RWPE2 (cell line): Measurements from ENCODE around the gene MUC16.

ENCODE experiments used
- ATAC-seq: fragments of 200-7000 bp; cut with Tn5 transposase; 3 replicates; pipeline ENCODE4 v1.9.1; 2021; ENCODE audit warnings: low read depth
- DNase-seq: peaks from one replicate; pipeline ENCODE4 v3.0.0-alpha.2; 2020; ENCODE audit warnings: low spot score
- H3K27ac ChIP-seq: fragments of 450-650 bp; 2 replicates; pipeline ENCODE4 v1.5.1; 2017; ENCODE audit warnings: mild to moderate bottlenecking; ENCODE audit not compliant: poor library complexity, severe bottlenecking
- H3K27me3 ChIP-seq: fragments of 250-450 bp; sonication (Bioruptor Pico); 2 replicates; pipeline ENCODE4 v1.5.1; 2021; ENCODE audit warnings: mild to moderate bottlenecking, moderate library complexity; ENCODE audit not compliant: insufficient read depth, poor library complexity, severe bottlenecking
- H3K36me3 ChIP-seq: fragments of 250-450 bp; sonication (Bioruptor Pico); 2 replicates; pipeline ENCODE4 v1.5.1; 2020; ENCODE audit warnings: low read depth, mild to moderate bottlenecking, moderate library complexity
- H3K4me1 ChIP-seq: fragments of 250-450 bp; sonication (Bioruptor Pico); 2 replicates; pipeline ENCODE4 v1.5.1; 2021; ENCODE audit warnings: mild to moderate bottlenecking, moderate library complexity; ENCODE audit not compliant: insufficient read depth, poor library complexity, severe bottlenecking
- H3K4me3 ChIP-seq: fragments of 250-450 bp; sonication (Bioruptor Pico); 2 replicates; pipeline ENCODE4 v1.5.1; 2021; ENCODE audit warnings: mild to moderate bottlenecking, moderate library complexity; ENCODE audit not compliant: severe bottlenecking
- H3K9me3 ChIP-seq: fragments of 250-450 bp; sonication (Bioruptor Pico); 2 replicates; pipeline ENCODE4 v1.5.1; 2021; ENCODE audit warnings: mild to moderate bottlenecking, moderate library complexity; ENCODE audit not compliant: severe bottlenecking
- TF ChIP-seq, protein P1 (sequence below): fragments of 450-650 bp; IDR thresholded peaks from one replicate; pipeline ENCODE4 v1.5.1; 2017; ENCODE audit warnings: mild to moderate bottlenecking, moderate library complexity; ENCODE audit not compliant: poor library complexity, severe bottlenecking

The MUC16 gene

DNA sequence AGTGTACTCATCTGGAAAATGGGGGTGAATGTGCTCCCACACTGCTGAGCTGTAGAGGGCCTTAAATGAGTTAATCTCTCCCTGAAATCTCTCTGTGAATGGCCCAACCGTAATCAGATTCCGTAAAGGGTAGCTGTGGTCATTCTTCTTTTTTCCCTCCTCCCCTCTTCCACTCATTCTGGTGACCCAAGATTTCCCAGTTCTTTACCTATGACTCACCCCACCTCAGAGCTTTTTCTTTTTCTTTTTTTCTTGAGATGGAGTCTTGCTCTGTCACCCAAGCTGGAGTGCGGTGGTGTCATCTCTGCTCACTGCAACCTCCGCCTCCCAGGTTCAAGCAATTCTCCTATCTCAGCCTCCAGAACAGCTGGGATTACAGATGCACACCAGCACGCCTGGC is 33.3 kb upstream of the MUC16 start:
- TF ChIP-seq, protein P1, sequence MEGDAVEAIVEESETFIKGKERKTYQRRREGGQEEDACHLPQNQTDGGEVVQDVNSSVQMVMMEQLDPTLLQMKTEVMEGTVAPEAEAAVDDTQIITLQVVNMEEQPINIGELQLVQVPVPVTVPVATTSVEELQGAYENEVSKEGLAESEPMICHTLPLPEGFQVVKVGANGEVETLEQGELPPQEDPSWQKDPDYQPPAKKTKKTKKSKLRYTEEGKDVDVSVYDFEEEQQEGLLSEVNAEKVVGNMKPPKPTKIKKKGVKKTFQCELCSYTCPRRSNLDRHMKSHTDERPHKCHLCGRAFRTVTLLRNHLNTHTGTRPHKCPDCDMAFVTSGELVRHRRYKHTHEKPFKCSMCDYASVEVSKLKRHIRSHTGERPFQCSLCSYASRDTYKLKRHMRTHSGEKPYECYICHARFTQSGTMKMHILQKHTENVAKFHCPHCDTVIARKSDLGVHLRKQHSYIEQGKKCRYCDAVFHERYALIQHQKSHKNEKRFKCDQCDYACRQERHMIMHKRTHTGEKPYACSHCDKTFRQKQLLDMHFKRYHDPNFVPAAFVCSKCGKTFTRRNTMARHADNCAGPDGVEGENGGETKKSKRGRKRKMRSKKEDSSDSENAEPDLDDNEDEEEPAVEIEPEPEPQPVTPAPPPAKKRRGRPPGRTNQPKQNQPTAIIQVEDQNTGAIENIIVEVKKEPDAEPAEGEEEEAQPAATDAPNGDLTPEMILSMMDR = no peak
- Histone ChIP-seq H3K27me3 (no peaks in the 10 kb centered on the region), H3K9me3 (no peaks in the 10 kb centered on the region), H3K4me1 (peaks cover 8% of the 10 kb centered on the region), H3K36me3 (no peaks in the 10 kb centered on the region), H3K4me3 (no peak overlapping the region), H3K27ac (no peak overlapping the region)
- DNase-seq = no peak
- no peak for ATAC-seq

DNA sequence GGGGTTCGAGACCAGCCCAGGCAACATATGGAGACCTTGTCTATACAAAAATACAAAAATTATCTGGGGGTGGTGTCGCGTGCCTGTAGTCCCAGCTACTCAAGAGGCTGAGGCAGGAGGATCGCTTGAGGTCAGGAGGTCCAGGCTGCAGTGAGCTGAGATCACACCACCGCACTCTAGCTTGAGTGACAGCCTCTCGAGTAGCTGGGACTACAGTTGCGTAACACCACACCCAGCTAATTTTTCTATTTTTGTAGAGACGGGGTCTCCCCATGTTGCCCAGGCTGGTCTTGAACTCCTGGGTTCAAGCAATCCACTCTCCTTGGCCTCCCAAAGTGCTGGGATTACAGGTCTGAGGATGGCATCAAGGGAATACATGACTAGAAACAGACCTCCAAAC is 30.8 kb upstream of the MUC16 start:
- DNase-seq (no peak), ATAC-seq (no peak)
- Histone ChIP-seq H3K36me3 (no peaks in the 10 kb centered on the region), H3K4me3 (no peak overlapping the region), H3K27ac (no peak overlapping the region), H3K4me1 (peaks cover 8% of the 10 kb centered on the region), H3K27me3 (no peaks in the 10 kb centered on the region), H3K9me3 (no peaks in the 10 kb centered on the region)
- TF ChIP-seq, protein P1 = no peak

DNA sequence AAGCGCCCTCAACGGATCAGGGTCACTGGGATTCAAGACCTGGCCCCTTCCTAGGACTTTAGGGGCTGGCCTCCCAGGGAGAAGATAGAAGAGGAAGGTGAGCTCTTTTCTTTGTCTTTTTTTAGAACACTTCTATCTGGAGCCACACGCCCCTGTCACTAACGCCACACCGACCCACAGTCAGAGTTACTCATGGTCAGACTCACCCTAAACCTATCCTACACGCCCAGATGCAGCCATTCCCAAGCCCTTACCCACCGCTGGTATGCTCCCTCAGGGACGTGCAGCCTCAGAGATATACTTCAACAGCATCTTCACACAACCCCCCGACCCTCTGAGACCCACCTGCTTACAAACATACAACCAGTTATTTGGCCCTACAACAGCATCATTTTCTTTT is 29.9 kb upstream of the MUC16 start:
- Histone ChIP-seq H3K27me3 (no peaks in the 10 kb centered on the region), H3K4me1 (peaks cover 8% of the 10 kb centered on the region), H3K27ac (no peak overlapping the region), H3K36me3 (no peaks in the 10 kb centered on the region), H3K4me3 (no peak overlapping the region), H3K9me3 (no peaks in the 10 kb centered on the region)
- peak; percentile 53; the same call in 2 of the 3 replicates for ATAC-seq
- TF ChIP-seq, protein P1 = no peak
- DNase-seq = no peak

DNA sequence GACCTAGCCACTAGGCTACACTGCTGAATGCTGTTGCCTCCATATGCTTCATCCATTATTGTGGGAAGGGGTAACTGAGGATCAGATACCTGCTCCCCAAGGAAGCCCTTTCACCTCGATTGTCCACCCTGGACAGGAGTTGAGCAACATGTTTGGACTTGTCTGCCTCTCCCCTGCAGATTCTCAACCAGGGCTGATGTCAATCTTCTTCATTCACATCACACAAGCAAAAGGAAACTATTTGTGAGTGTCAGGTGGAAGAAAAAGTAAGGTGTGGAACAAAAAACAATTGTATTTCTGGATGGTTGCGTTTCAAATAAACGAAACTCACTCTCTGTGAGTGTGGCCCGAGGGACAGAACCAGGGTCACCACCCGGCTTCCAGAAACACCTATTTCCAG is 29.5 kb upstream of the MUC16 start:
- H3K27ac ChIP-seq = no peak overlapping the region
- H3K4me3 ChIP-seq = no peak overlapping the region
- no peaks in the 10 kb centered on the region for H3K9me3 ChIP-seq
- TF ChIP-seq, protein P1 = no peak
- H3K36me3 ChIP-seq = no peaks in the 10 kb centered on the region
- H3K4me1 ChIP-seq = peaks cover 8% of the 10 kb centered on the region
- ATAC-seq (peak; percentile 42; the same call in 1 of the 3 replicates), DNase-seq (no peak)
- no peaks in the 10 kb centered on the region for H3K27me3 ChIP-seq

GRCh38 chr19:9037400-9038062 is 27.3 kb upstream of the MUC16 start:
- DNase-seq = no peak
- Histone ChIP-seq H3K4me3 (no peak overlapping the region), H3K27ac (no peak overlapping the region), H3K4me1 (peaks cover 8% of the 10 kb centered on the region), H3K36me3 (no peaks in the 10 kb centered on the region), H3K27me3 (no peaks in the 10 kb centered on the region), H3K9me3 (no peaks in the 10 kb centered on the region)
- TF ChIP-seq, protein P1 = no peak
- no peak for ATAC-seq
